AG09309 (cell line): ENCODE results near the gene TNNI2.

ENCODE experiments used
- DNase-seq: peaks from one replicate; pipeline ENCODE4 v3.0.0-alpha.2; 2010; ENCODE audit warnings: low read depth
- H3K4me3 ChIP-seq: 2 replicates; pipeline ENCODE4 v1.5.1; 2011; ENCODE audit warnings: mild to moderate bottlenecking, low read depth, low read length, moderate library complexity; ENCODE audit not compliant: control insufficient read depth
- CTCF ChIP-seq: IDR thresholded peaks from 2 replicates; pipeline ENCODE4 v1.5.1; 2011; ENCODE audit warnings: mild to moderate bottlenecking, low read depth, low read length, inconsistent platforms; ENCODE audit not compliant: insufficient read depth, control insufficient read depth; ENCODE audit errors: missing control alignments

Gene TNNI2

GRCh38 chr11:1847926-1848639 lies 9.3 kb downstream of the TNNI2 start:
- H3K4me3 ChIP-seq = no peak overlapping the region
- no peak for DNase-seq
- TF ChIP-seq CTCF = no peak

- no peak for DNase-seq
- H3K4me3 ChIP-seq = no peak overlapping the region
- TF ChIP-seq CTCF = no peak
Measured at GRCh38 chr11:1848640-1849430, 10.1 kb downstream of the TNNI2 start.

GRCh38 chr11:1851468-1852180 lies 12.8 kb downstream of the TNNI2 start:
- H3K4me3 ChIP-seq = no peak overlapping the region

GRCh38 chr11:1852271-1852876 lies 13.6 kb downstream of the TNNI2 start:
- TF ChIP-seq CTCF = no peak
- no peak overlapping the region for H3K4me3 ChIP-seq
- no peak for DNase-seq

More at GRCh38 chr11:1851468-1852180, 12.8 kb downstream of the TNNI2 start:
- no peak for DNase-seq
- no peak for TF ChIP-seq CTCF

GRCh38 chr11:1852877-1853276 lies 14.1 kb downstream of the TNNI2 start, which contains the start of gene LSP1:
Gene LSP1, plus strand, starts transcription at chr11:1853084. Its CDS starts 61 bp downstream, at chr11:1853145.
- DNase-seq = no peak
- no peak for TF ChIP-seq CTCF
- no peak within 1 kb of the TSS for H3K4me3 ChIP-seq
